ENCODE measurements around the gene NTSR1.
A peak's percentile ranks its signal among the peaks of the same experiment; 100 is the strongest.

NTSR1 gene

GRCh38 chr20:62774762-62775161 is 66.1 kb downstream of the NTSR1 start:
- Histone ChIP-seq H2AFZ (ENCODE audit: low read depth) (no peak overlapping the region; the same call in 1 of the 2 replicates), H3K4me2 (no peak overlapping the region), H3K9ac (no peak overlapping the region), H3K4me3 (IDR thresholded peaks at IDR 0.05; ENCODE audit: insufficient read depth, low read depth, low read length) (no peak overlapping the region), H3K4me1 (ENCODE audit: low read depth, poor library complexity, severe bottlenecking) (no peaks in the 10 kb centered on the region), H3K36me3 (ENCODE audit: insufficient read depth) (no peaks in the 10 kb centered on the region), H3K27me3 (ENCODE audit: insufficient read depth, low read depth) (peaks cover 90% of the 10 kb centered on the region), H4K20me1 (ENCODE audit: insufficient read depth) (no peaks in the 10 kb centered on the region), H3K79me2 (ENCODE audit: insufficient read depth, low read depth) (no peaks in the 10 kb centered on the region), H3K27ac (no peak overlapping the region)
- no peak for TF ChIP-seq CTCF (conservative IDR thresholded peaks at IDR 0.05; ENCODE audit: low read depth, low read length)

GRCh38 chr20:62775206-62775605 is 66.6 kb downstream of the NTSR1 start:
- Histone ChIP-seq H2AFZ (ENCODE audit: low read depth) (no peak overlapping the region; the same call in 1 of the 2 replicates), H4K20me1 (ENCODE audit: insufficient read depth) (no peaks in the 10 kb centered on the region), H3K4me3 (IDR thresholded peaks at IDR 0.05; ENCODE audit: insufficient read depth, low read depth, low read length) (no peak overlapping the region), H3K27me3 (ENCODE audit: insufficient read depth, low read depth) (peaks cover 90% of the 10 kb centered on the region), H3K4me2 (no peak overlapping the region), H3K79me2 (ENCODE audit: insufficient read depth, low read depth) (no peaks in the 10 kb centered on the region), H3K27ac (no peak overlapping the region), H3K9ac (no peak overlapping the region), H3K4me1 (ENCODE audit: low read depth, poor library complexity, severe bottlenecking) (no peaks in the 10 kb centered on the region), H3K36me3 (ENCODE audit: insufficient read depth) (no peaks in the 10 kb centered on the region)
- TF ChIP-seq CTCF (conservative IDR thresholded peaks at IDR 0.05; ENCODE audit: low read depth, low read length) = no peak

GRCh38 chr20:62776035-62776691 is 67.5 kb downstream of the NTSR1 start:
- no peak overlapping the region for H3K4me2 ChIP-seq
- no peak for TF ChIP-seq CTCF (conservative IDR thresholded peaks at IDR 0.05; ENCODE audit: low read depth, low read length)
- no peaks in the 10 kb centered on the region for H3K79me2 ChIP-seq (ENCODE audit: insufficient read depth, low read depth)
- H4K20me1 ChIP-seq (ENCODE audit: insufficient read depth) = no peaks in the 10 kb centered on the region
- H3K27me3 ChIP-seq (ENCODE audit: insufficient read depth, low read depth) = peaks cover 90% of the 10 kb centered on the region
- H3K36me3 ChIP-seq (ENCODE audit: insufficient read depth) = no peaks in the 10 kb centered on the region
- no peak overlapping the region for H3K27ac ChIP-seq
- no peak overlapping the region for H3K9ac ChIP-seq
- H2AFZ ChIP-seq (ENCODE audit: low read depth) = peak overlapping the region; percentile 60; the same call in 1 of the 2 replicates
- no peak overlapping the region for H3K4me3 ChIP-seq (IDR thresholded peaks at IDR 0.05; ENCODE audit: insufficient read depth, low read depth, low read length)
- no peaks in the 10 kb centered on the region for H3K4me1 ChIP-seq (ENCODE audit: low read depth, poor library complexity, severe bottlenecking)

GRCh38 chr20:62776692-62777527 is 68.3 kb downstream of the NTSR1 start:
- Histone ChIP-seq H3K36me3 (ENCODE audit: insufficient read depth) (no peaks in the 10 kb centered on the region), H3K4me2 (no peak overlapping the region; the same call in 1 of the 2 replicates), H4K20me1 (ENCODE audit: insufficient read depth) (no peaks in the 10 kb centered on the region), H3K9ac (no peak overlapping the region), H3K27ac (no peak overlapping the region), H2AFZ (ENCODE audit: low read depth) (peak overlapping the region; percentile 60), H3K4me3 (IDR thresholded peaks at IDR 0.05; ENCODE audit: insufficient read depth, low read depth, low read length) (no peak overlapping the region), H3K4me1 (ENCODE audit: low read depth, poor library complexity, severe bottlenecking) (no peaks in the 10 kb centered on the region), H3K79me2 (ENCODE audit: insufficient read depth, low read depth) (no peaks in the 10 kb centered on the region), H3K27me3 (ENCODE audit: insufficient read depth, low read depth) (peaks cover 90% of the 10 kb centered on the region)
- no peak for TF ChIP-seq CTCF (conservative IDR thresholded peaks at IDR 0.05; ENCODE audit: low read depth, low read length)
